WTC11 (cell line): ENCODE results near the gene HCRTR1. TPM values are rescaled to one million over a fixed set of nuclear protein-coding genes. Genes with fewer than 3 reads are reported as not detected.

Source experiments
- ATAC-seq: fragments of 200-7000 bp; cut with Tn5 transposase; 2 replicates; pipeline ENCODE4 v1.10.0; 2021; ENCODE audit warnings: mild to moderate bottlenecking, moderate library complexity
- CTCF ChIA-PET: fragments of 300-600 bp; sonication (Branson Sonifier 250); formaldehyde crosslinking; loops from one replicate; lab custom pipeline; 2021; ENCODE audit warnings: antibody characterized with exemption; lab: Charles Lee
- POLR2A ChIA-PET: fragments of 350-600 bp; sonication (Branson Sonifier 250); formaldehyde crosslinking; loops from one replicate; lab custom pipeline; 2021; ENCODE audit warnings: antibody characterized with exemption; lab: Charles Lee
- DNase-seq: peaks from one replicate; pipeline ENCODE4 v3.0.0; 2021; ENCODE audit warnings: low spot score
- H3K27ac Mint-ChIP-seq: 2 replicates; pipeline ENCODE4 v1.8.0; 2021; ENCODE audit warnings: mixed read lengths
- H3K27me3 Mint-ChIP-seq: 2 replicates; pipeline ENCODE4 v1.8.0; 2021; ENCODE audit warnings: low read depth, mild to moderate bottlenecking, moderate library complexity, mixed read lengths
- H3K36me3 Mint-ChIP-seq: 2 replicates; pipeline ENCODE4 v1.8.0; 2021; ENCODE audit warnings: mixed read lengths
- H3K4me1 Mint-ChIP-seq: 2 replicates; pipeline ENCODE4 v1.8.0; 2022; ENCODE audit warnings: mixed read lengths
- H3K4me3 Mint-ChIP-seq: 2 replicates; pipeline ENCODE4 v1.8.0; 2021; ENCODE audit warnings: mild to moderate bottlenecking, moderate library complexity, mixed read lengths
- H3K9me3 Mint-ChIP-seq: 2 replicates; pipeline ENCODE4 v1.8.0; 2021; ENCODE audit warnings: mixed read lengths
- AFF4 ChIP-seq: sonication (generic); formaldehyde crosslinking; IDR thresholded peaks from 2 replicates; pipeline ENCODE4 v1.8.1; 2023; ENCODE audit warnings: mild to moderate bottlenecking, missing genetic modification reagents, borderline replicate concordance
- ATF2 ChIP-seq: sonication (generic); formaldehyde crosslinking; IDR thresholded peaks from 2 replicates; pipeline ENCODE4 v1.8.1; 2022; ENCODE audit warnings: low read depth, missing genetic modification reagents, borderline replicate concordance
- FOXP1 ChIP-seq: sonication (generic); formaldehyde crosslinking; IDR thresholded peaks from 2 replicates; pipeline ENCODE4 v1.8.0; 2022; ENCODE audit warnings: missing genetic modification reagents, mild to moderate bottlenecking, moderate library complexity, borderline replicate concordance
- GABPB1 ChIP-seq: sonication (generic); formaldehyde crosslinking; IDR thresholded peaks from 2 replicates; pipeline ENCODE4 v1.8.1; 2023; ENCODE audit warnings: mild to moderate bottlenecking, missing genetic modification reagents
- HMGA2 ChIP-seq: fragments of 250-450 bp; sonication (Bioruptor Pico); IDR thresholded peaks from 2 replicates; pipeline ENCODE4 v1.4.0; 2021; ENCODE audit warnings: mild to moderate bottlenecking, moderate library complexity
- JAZF1 ChIP-seq: fragments of 250-450 bp; sonication (Bioruptor Pico); IDR thresholded peaks from 2 replicates; pipeline ENCODE4 v1.9.0; 2021; ENCODE audit warnings: moderate library complexity, mild to moderate bottlenecking, inconsistent platforms
- MAX ChIP-seq: sonication (generic); formaldehyde crosslinking; IDR thresholded peaks from 2 replicates; pipeline ENCODE4 v1.8.0; 2022; ENCODE audit warnings: mild to moderate bottlenecking, missing genetic modification reagents
- MLX ChIP-seq: sonication (generic); formaldehyde crosslinking; IDR thresholded peaks from 2 replicates; pipeline ENCODE4 v1.8.1; 2023; ENCODE audit warnings: mild to moderate bottlenecking, missing genetic modification reagents, moderate library complexity
- RELA ChIP-seq: sonication (generic); formaldehyde crosslinking; IDR thresholded peaks from 2 replicates; pipeline ENCODE4 v1.8.1; 2022; ENCODE audit warnings: missing genetic modification reagents, mild to moderate bottlenecking, borderline replicate concordance
- RORB ChIP-seq: fragments of 250-450 bp; sonication (Bioruptor Pico); IDR thresholded peaks from 2 replicates; pipeline ENCODE4 v1.9.0; 2021; ENCODE audit warnings: mild to moderate bottlenecking
- SMAD3 ChIP-seq: sonication (generic); formaldehyde crosslinking; IDR thresholded peaks from 2 replicates; pipeline ENCODE4 v1.8.0; 2022; ENCODE audit warnings: missing genetic modification reagents, mild to moderate bottlenecking, borderline replicate concordance
- SOX15 ChIP-seq: fragments of 250-450 bp; sonication (Bioruptor Pico); IDR thresholded peaks from 2 replicates; pipeline ENCODE4 v1.9.0; 2021; ENCODE audit warnings: mild to moderate bottlenecking
- SP1 ChIP-seq: sonication (generic); formaldehyde crosslinking; conservative IDR thresholded peaks from 2 replicates; pipeline ENCODE4 v1.8.1; 2022; ENCODE audit warnings: missing genetic modification reagents
- TEAD1 ChIP-seq: sonication (generic); formaldehyde crosslinking; IDR thresholded peaks from 2 replicates; pipeline ENCODE4 v1.8.0; 2022; ENCODE audit warnings: mild to moderate bottlenecking, missing genetic modification reagents
- ZNF138 ChIP-seq: sonication (generic); formaldehyde crosslinking; conservative IDR thresholded peaks from 2 replicates; pipeline ENCODE4 v1.8.1; 2022; ENCODE audit warnings: mild to moderate bottlenecking, moderate library complexity, missing genetic modification reagents
- ZNF219 ChIP-seq: sonication (generic); formaldehyde crosslinking; IDR thresholded peaks from 2 replicates; pipeline ENCODE4 v1.8.0; 2023; ENCODE audit warnings: missing genetic modification reagents, mild to moderate bottlenecking, borderline replicate concordance
- ZNF281 ChIP-seq: sonication (generic); formaldehyde crosslinking; IDR thresholded peaks from 2 replicates; pipeline ENCODE4 v1.8.0; 2023; ENCODE audit warnings: mild to moderate bottlenecking, missing genetic modification reagents
- ZSCAN18 ChIP-seq: fragments of 250-450 bp; sonication (Bioruptor Pico); IDR thresholded peaks from 2 replicates; pipeline ENCODE4 v2.1.2; 2022; ENCODE audit warnings: mild to moderate bottlenecking, moderate library complexity
- total RNA-seq: library from RNA; stranded (reverse); gene quantifications from 3 replicates; pipeline ENCODE4 v1.2.3, GENCODE V29; 2021

HCRTR1 gene
- total RNA-seq, 1 experiment from 2014 or later: 0.13 TPM

GRCh38 chr1:31571340-31572295 is 45.9 kb upstream of the HCRTR1 start:
- no peaks in the 10 kb centered on the region for H3K9me3 Mint-ChIP-seq
- no peaks in the 10 kb centered on the region; the same call in none of the 2 replicates for H3K27me3 Mint-ChIP-seq
- no peak for TF ChIP-seq TEAD1 (CRISPR knock-in tag)
- no peak for TF ChIP-seq SOX15 (CRISPR knock-in tag)
- TF ChIP-seq RORB: no peak
- no peak for TF ChIP-seq SMAD3
- TF ChIP-seq MLX (CRISPR knock-in tag): no peak
- TF ChIP-seq ZNF281 (CRISPR knock-in tag): no peak
- no peak for TF ChIP-seq ZSCAN18 (CRISPR knock-in tag)
- no peak for TF ChIP-seq FOXP1 (CRISPR knock-in tag)
- no peak for TF ChIP-seq RELA (CRISPR knock-in tag)
- TF ChIP-seq, all 79 proteins: peak for 0
- H3K36me3 Mint-ChIP-seq: no peaks in the 10 kb centered on the region
- H3K27ac Mint-ChIP-seq: no peak overlapping the region
- peaks cover 17% of the 10 kb centered on the region for H3K4me1 Mint-ChIP-seq
- no peak overlapping the region for H3K4me3 Mint-ChIP-seq
- no peak for ATAC-seq
- ChIA-PET POLR2A (interaction anchor here (1.0 to 1.2 kb wide), 2 partner anchors 16 to 17 kb away, joined by 3 read pairs; no protein-coding TSS in a partner anchor), CTCF (interaction anchor here (1.3 to 2.4 kb wide), 3 partner anchors 9 to 177 kb away, joined by 3 to 7 read pairs (median 4); no protein-coding TSS in a partner anchor)
- no peak for DNase-seq

GRCh38 chr1:31572323-31573104 is 45.0 kb upstream of the HCRTR1 start:
- ChIA-PET CTCF (interaction anchor here (1.3 to 2.4 kb wide), 4 partner anchors 15 to 178 kb away, joined by 3 to 7 read pairs (median 4); no protein-coding TSS in a partner anchor), POLR2A (no interaction called here)
- TF ChIP-seq GABPB1 (peak; percentile 90), JAZF1 (CRISPR knock-in tag) (no peak), HMGA2 (CRISPR knock-in tag) (no peak)
- no peak overlapping the region for H3K4me3 Mint-ChIP-seq
- no peak for DNase-seq
- H3K27ac Mint-ChIP-seq: no peak overlapping the region
- H3K9me3 Mint-ChIP-seq: no peaks in the 10 kb centered on the region
- H3K4me1 Mint-ChIP-seq: peaks cover 18% of the 10 kb centered on the region
- H3K27me3 Mint-ChIP-seq: no peaks in the 10 kb centered on the region; the same call in none of the 2 replicates
- no peaks in the 10 kb centered on the region for H3K36me3 Mint-ChIP-seq
- ATAC-seq: no peak

GRCh38 chr1:31573261-31573660 is 44.2 kb upstream of the HCRTR1 start:
- CTCF ChIA-PET: interaction anchor here (1.3 to 1.6 kb wide), 2 partner anchors 18 to 45 kb away, joined by 3 to 5 read pairs; no protein-coding TSS in a partner anchor
- Mint-ChIP-seq H3K27me3 (no peaks in the 10 kb centered on the region; the same call in none of the 2 replicates), H3K9me3 (no peaks in the 10 kb centered on the region), H3K36me3 (no peaks in the 10 kb centered on the region), H3K4me1 (peaks cover 18% of the 10 kb centered on the region), H3K27ac (no peak overlapping the region), H3K4me3 (no peak overlapping the region)
- no peak for ATAC-seq
- no peak for DNase-seq
- POLR2A ChIA-PET: no interaction called here
- TF ChIP-seq AFF4 (CRISPR knock-in tag) (no peak), ZNF138 (CRISPR knock-in tag) (no peak), MAX (CRISPR knock-in tag) (no peak), TEAD1 (CRISPR knock-in tag) (no peak), ZNF219 (CRISPR knock-in tag) (no peak), ATF2 (CRISPR knock-in tag) (no peak), SP1 (CRISPR knock-in tag) (no peak), GABPB1 (no peak)
